BE2C (cell line): Measurements from ENCODE around the gene PMS1.
A peak's percentile ranks its signal among the peaks of the same experiment; 100 is the strongest.

Experiments used
- DNase-seq: peaks from one replicate; pipeline ENCODE4 v3.0.0-alpha.2; 2020
- H3K27me3 ChIP-seq: fragments of 250-450 bp; sonication (Bioruptor Pico); 2 replicates; pipeline ENCODE4 v1.5.1; 2020; ENCODE audit warnings: mild to moderate bottlenecking
- H3K36me3 ChIP-seq: fragments of 250-450 bp; sonication (Bioruptor Pico); 2 replicates; pipeline ENCODE4 v1.5.1; 2020; ENCODE audit warnings: mild to moderate bottlenecking
- H3K4me1 ChIP-seq: fragments of 250-450 bp; sonication (Bioruptor Pico); 2 replicates; pipeline ENCODE4 v1.5.1; 2020
- H3K4me3 ChIP-seq: 2 replicates; pipeline ENCODE4 v1.5.1; 2011; ENCODE audit warnings: low read depth, low read length
- H3K9me3 ChIP-seq: fragments of 250-450 bp; sonication (Bioruptor Pico); 2 replicates; pipeline ENCODE4 v1.5.1; 2020
- CTCF ChIP-seq: IDR thresholded peaks from 2 replicates; pipeline ENCODE4 v1.5.1; 2012; ENCODE audit warnings: mild to moderate bottlenecking, low read depth, low read length

Gene PMS1

GRCh38 chr2:189763908-189764661 lies 20.2 kb upstream of the PMS1 start:
- no peak for TF ChIP-seq CTCF
- no peak for DNase-seq
- H3K27me3 ChIP-seq = no peaks in the 10 kb centered on the region
- H3K4me1 ChIP-seq = no peaks in the 10 kb centered on the region
- H3K36me3 ChIP-seq = no peaks in the 10 kb centered on the region; the same call in 1 of the 2 replicates
- peak overlapping the region; percentile 100; the same call in 1 of the 2 replicates for H3K4me3 ChIP-seq
- H3K9me3 ChIP-seq = no peaks in the 10 kb centered on the region

GRCh38 chr2:189770590-189771322 lies 13.5 kb upstream of the PMS1 start:
- no peaks in the 10 kb centered on the region for H3K27me3 ChIP-seq
- no peaks in the 10 kb centered on the region for H3K9me3 ChIP-seq
- peaks cover 49% of the 10 kb centered on the region for H3K36me3 ChIP-seq
- H3K4me1 ChIP-seq = no peaks in the 10 kb centered on the region
- no peak overlapping the region for H3K4me3 ChIP-seq
- no peak for DNase-seq
- TF ChIP-seq CTCF = no peak

GRCh38 chr2:189772212-189772611 lies 12.0 kb upstream of the PMS1 start:
- no peaks in the 10 kb centered on the region for H3K27me3 ChIP-seq
- no peak for TF ChIP-seq CTCF
- no peak overlapping the region for H3K4me3 ChIP-seq
- DNase-seq = no peak
- no peaks in the 10 kb centered on the region for H3K9me3 ChIP-seq
- H3K4me1 ChIP-seq = no peaks in the 10 kb centered on the region
- peaks cover 58% of the 10 kb centered on the region for H3K36me3 ChIP-seq

GRCh38 chr2:189782221-189782671 lies 2.0 kb upstream of the PMS1 start:
- H3K27me3 ChIP-seq = no peaks in the 10 kb centered on the region
- no peak for DNase-seq
- TF ChIP-seq CTCF = no peak
- H3K9me3 ChIP-seq = no peaks in the 10 kb centered on the region
- H3K4me3 ChIP-seq = no peak overlapping the region
- peaks cover 38% of the 10 kb centered on the region for H3K36me3 ChIP-seq
- no peaks in the 10 kb centered on the region for H3K4me1 ChIP-seq

- no peaks in the 10 kb centered on the region for H3K9me3 ChIP-seq
- peak overlapping the region; percentile 90 for H3K4me3 ChIP-seq
- TF ChIP-seq CTCF = no peak
- peaks cover 25% of the 10 kb centered on the region for H3K36me3 ChIP-seq
- H3K27me3 ChIP-seq = no peaks in the 10 kb centered on the region
- no peaks in the 10 kb centered on the region for H3K4me1 ChIP-seq
- DNase-seq = no peak
These were observed 761 bp upstream of the PMS1 start for GRCh38 chr2:189783451-189783926.
